Left ventricle myocardium inferior (tissue), 1 donor: Measurements from ENCODE around the gene ABCC3. TPM values are rescaled to one million over a fixed set of nuclear protein-coding genes. Genes with fewer than 3 reads are reported as not detected.

Experiments used
- DNase-seq: peaks from one replicate; pipeline ENCODE4 v3.0.0-alpha.2; 2020
- H3K27ac ChIP-seq: fragments of 200-600 bp; replicated peaks from 2 replicates; pipeline ENCODE4 v1.8.0; 2021
- H3K27me3 ChIP-seq: fragments of 200-600 bp; 2 replicates; pipeline ENCODE4 v1.8.0; 2021; ENCODE audit warnings: low read depth
- H3K36me3 ChIP-seq: fragments of 200-600 bp; 2 replicates; pipeline ENCODE4 v1.8.0; 2021
- H3K4me1 ChIP-seq: fragments of 200-600 bp; 2 replicates; pipeline ENCODE4 v1.8.0; 2021
- H3K4me3 ChIP-seq: fragments of 200-600 bp; 2 replicates; pipeline ENCODE4 v1.8.0; 2021; ENCODE audit warnings: mild to moderate bottlenecking, moderate library complexity
- H3K9me3 ChIP-seq: fragments of 200-600 bp; replicated peaks from 2 replicates; pipeline ENCODE4 v1.8.0; 2021
- intact Hi-C: fragments of 100-400 bp; cut with micrococcal nuclease; formaldehyde crosslinking; loops from one replicate; pipeline ENCODE4 v1.11.0; 2022
- total RNA-seq: library from RNA; stranded (reverse); fragmentation: NEBNext Ultra II Directional; extraction: Animal tissue kit (Norgen Biotek cat#: 25700); gene quantifications from one replicate; pipeline ENCODE4 v1.2.1, GENCODE V29; 2021
- TF ChIP-seq, protein P1 (sequence below): fragments of 200-600 bp; IDR thresholded peaks from 2 replicates; pipeline ENCODE4 v1.8.0; 2021; ENCODE audit warnings: antibody characterized with exemption, mild to moderate bottlenecking, borderline replicate concordance
- donor health status: DM: no; HTN: yes; CAD: no; lungs with severe emphysema.

ABCC3 gene
- total RNA-seq, 1 donor from 2014 or later: 0.88 TPM

- Histone ChIP-seq H3K9me3 (no peaks in the 10 kb centered on the region), H3K4me1 (no peaks in the 10 kb centered on the region), H3K36me3 (no peaks in the 10 kb centered on the region), H3K27ac (no peak overlapping the region), H3K4me3 (no peak overlapping the region), H3K27me3 (no peaks in the 10 kb centered on the region)
- TF ChIP-seq, protein P1, sequence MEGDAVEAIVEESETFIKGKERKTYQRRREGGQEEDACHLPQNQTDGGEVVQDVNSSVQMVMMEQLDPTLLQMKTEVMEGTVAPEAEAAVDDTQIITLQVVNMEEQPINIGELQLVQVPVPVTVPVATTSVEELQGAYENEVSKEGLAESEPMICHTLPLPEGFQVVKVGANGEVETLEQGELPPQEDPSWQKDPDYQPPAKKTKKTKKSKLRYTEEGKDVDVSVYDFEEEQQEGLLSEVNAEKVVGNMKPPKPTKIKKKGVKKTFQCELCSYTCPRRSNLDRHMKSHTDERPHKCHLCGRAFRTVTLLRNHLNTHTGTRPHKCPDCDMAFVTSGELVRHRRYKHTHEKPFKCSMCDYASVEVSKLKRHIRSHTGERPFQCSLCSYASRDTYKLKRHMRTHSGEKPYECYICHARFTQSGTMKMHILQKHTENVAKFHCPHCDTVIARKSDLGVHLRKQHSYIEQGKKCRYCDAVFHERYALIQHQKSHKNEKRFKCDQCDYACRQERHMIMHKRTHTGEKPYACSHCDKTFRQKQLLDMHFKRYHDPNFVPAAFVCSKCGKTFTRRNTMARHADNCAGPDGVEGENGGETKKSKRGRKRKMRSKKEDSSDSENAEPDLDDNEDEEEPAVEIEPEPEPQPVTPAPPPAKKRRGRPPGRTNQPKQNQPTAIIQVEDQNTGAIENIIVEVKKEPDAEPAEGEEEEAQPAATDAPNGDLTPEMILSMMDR: no peak
- intact Hi-C loops: no loop called here
- no peak for DNase-seq
Observed at GRCh38 chr17:50668025-50668837, 33.5 kb downstream of the ABCC3 start.

DNA sequence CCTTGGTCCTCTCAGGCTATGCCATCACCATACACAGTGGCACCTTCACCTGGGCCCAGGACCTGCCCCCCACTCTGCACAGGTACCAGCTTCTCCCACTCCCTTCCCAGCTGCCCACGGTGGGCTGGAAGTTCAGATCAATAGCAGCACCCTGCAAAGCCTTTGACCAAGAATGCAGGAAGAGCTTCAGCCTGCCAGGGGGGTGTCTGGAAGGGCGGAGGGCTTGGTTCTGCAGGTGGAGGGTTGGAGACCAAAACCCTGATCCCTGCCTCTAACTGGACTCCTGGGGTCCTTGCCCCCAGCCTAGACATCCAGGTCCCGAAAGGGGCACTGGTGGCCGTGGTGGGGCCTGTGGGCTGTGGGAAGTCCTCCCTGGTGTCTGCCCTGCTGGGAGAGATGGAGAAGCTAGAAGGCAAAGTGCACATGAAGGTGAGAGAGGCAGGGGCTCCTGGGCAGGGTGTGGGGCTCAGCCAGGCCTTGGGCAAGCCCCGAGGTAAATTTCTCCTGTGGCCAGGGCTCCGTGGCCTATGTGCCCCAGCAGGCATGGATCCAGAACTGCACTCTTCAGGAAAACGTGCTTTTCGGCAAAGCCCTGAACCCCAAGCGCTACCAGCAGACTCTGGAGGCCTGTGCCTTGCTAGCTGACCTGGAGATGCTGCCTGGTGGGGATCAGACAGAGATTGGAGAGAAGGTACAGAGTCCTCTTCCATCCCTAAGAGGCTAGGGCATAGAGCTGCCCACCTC, 34.3 kb downstream of the ABCC3 start:
- Histone ChIP-seq H3K4me1 (no peaks in the 10 kb centered on the region), H3K27ac (no peak overlapping the region), H3K36me3 (no peaks in the 10 kb centered on the region), H3K4me3 (no peak overlapping the region), H3K9me3 (no peaks in the 10 kb centered on the region), H3K27me3 (no peaks in the 10 kb centered on the region)
- no peak for DNase-seq
- TF ChIP-seq, protein P1: no peak
- intact Hi-C loops: no loop called here

GRCh38 chr17:50672071-50672470, 37.4 kb downstream of the ABCC3 start:
- no peak for DNase-seq
- Histone ChIP-seq H3K36me3 (no peaks in the 10 kb centered on the region), H3K4me1 (no peaks in the 10 kb centered on the region), H3K27ac (no peak overlapping the region), H3K4me3 (no peak overlapping the region), H3K27me3 (no peaks in the 10 kb centered on the region), H3K9me3 (no peaks in the 10 kb centered on the region)
- intact Hi-C loops: no loop called here
- TF ChIP-seq, protein P1: no peak

- intact Hi-C loops: no loop called here
- H3K27ac ChIP-seq: peak overlapping the region; percentile 8
- H3K4me1 ChIP-seq: no peaks in the 10 kb centered on the region
- H3K36me3 ChIP-seq: no peaks in the 10 kb centered on the region
- no peak overlapping the region for H3K4me3 ChIP-seq
- no peaks in the 10 kb centered on the region for H3K27me3 ChIP-seq
- TF ChIP-seq, protein P1: no peak
- DNase-seq: peak; percentile 35
- H3K9me3 ChIP-seq: no peaks in the 10 kb centered on the region
Observed at GRCh38 chr17:50672831-50673551, 38.3 kb downstream of the ABCC3 start.

- Histone ChIP-seq H3K27ac (no peak overlapping the region), H3K4me3 (no peak overlapping the region), H3K27me3 (no peaks in the 10 kb centered on the region), H3K9me3 (no peaks in the 10 kb centered on the region), H3K36me3 (no peaks in the 10 kb centered on the region), H3K4me1 (no peaks in the 10 kb centered on the region)
- TF ChIP-seq, protein P1: no peak
- no peak for DNase-seq
- intact Hi-C loops: no loop called here
Observed at GRCh38 chr17:50675190-50675589, 40.5 kb downstream of the ABCC3 start.
